ENCODE data around the gene PUS7L. TPM values are rescaled to one million over a fixed set of nuclear protein-coding genes. Genes with fewer than 3 reads are reported as not detected.
A peak's percentile ranks its signal among the peaks of the same experiment; 100 is the strongest.

Gene PUS7L
- polyA plus RNA-seq, 1 donor from 2014 or later: 29.2 TPM

- Histone ChIP-seq H3K9me3 (ENCODE audit: low read length) (no peaks in the 10 kb centered on the region), H3K4me3 (ENCODE audit: low read length) (no peak overlapping the region), H3K9me2 (ENCODE audit: insufficient read depth, low read length) (no peaks in the 10 kb centered on the region), H3K4me2 (ENCODE audit: low read length) (no peak overlapping the region), H3K27ac (ENCODE audit: low read length) (no peak overlapping the region), H3K9ac (ENCODE audit: low read length) (no peak overlapping the region), H3K36me3 (ENCODE audit: insufficient read depth, low read length) (peaks cover 9% of the 10 kb centered on the region), H4K20me1 (ENCODE audit: insufficient read depth) (no peaks in the 10 kb centered on the region), H3F3A (ENCODE audit: insufficient read depth, low read length, poor library complexity, severe bottlenecking) (no peaks in the 10 kb centered on the region), H3K79me2 (replicated peaks; ENCODE audit: insufficient read depth, low read length) (no peaks in the 10 kb centered on the region), H3K27me3 (ENCODE audit: insufficient read depth, low read depth, low read length) (no peaks in the 10 kb centered on the region), H2AFZ (ENCODE audit: low read depth, low read length) (no peak overlapping the region)
- TF ChIP-seq EP300 (conservative IDR thresholded peaks at IDR 0.05; ENCODE audit: poor library complexity, severe bottlenecking) (peak; percentile 73), POLR2AphosphoS5 (IDR thresholded peaks at IDR 0.05) (no peak), TAF1 (IDR thresholded peaks at IDR 0.05; ENCODE audit: low read depth) (no peak), EZH2 (IDR thresholded peaks at IDR 0.05; ENCODE audit: borderline replicate concordance, insufficient read depth, low read length, poor library complexity, severe bottlenecking) (no peak), SMC3 (conservative IDR thresholded peaks at IDR 0.05; ENCODE audit: poor library complexity) (no peak)
- TF ChIP-seq, protein P1, sequence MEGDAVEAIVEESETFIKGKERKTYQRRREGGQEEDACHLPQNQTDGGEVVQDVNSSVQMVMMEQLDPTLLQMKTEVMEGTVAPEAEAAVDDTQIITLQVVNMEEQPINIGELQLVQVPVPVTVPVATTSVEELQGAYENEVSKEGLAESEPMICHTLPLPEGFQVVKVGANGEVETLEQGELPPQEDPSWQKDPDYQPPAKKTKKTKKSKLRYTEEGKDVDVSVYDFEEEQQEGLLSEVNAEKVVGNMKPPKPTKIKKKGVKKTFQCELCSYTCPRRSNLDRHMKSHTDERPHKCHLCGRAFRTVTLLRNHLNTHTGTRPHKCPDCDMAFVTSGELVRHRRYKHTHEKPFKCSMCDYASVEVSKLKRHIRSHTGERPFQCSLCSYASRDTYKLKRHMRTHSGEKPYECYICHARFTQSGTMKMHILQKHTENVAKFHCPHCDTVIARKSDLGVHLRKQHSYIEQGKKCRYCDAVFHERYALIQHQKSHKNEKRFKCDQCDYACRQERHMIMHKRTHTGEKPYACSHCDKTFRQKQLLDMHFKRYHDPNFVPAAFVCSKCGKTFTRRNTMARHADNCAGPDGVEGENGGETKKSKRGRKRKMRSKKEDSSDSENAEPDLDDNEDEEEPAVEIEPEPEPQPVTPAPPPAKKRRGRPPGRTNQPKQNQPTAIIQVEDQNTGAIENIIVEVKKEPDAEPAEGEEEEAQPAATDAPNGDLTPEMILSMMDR (IDR thresholded peaks at IDR 0.05; ENCODE audit: poor library complexity, severe bottlenecking): no peak
- TF ChIP-seq, protein P2, sequence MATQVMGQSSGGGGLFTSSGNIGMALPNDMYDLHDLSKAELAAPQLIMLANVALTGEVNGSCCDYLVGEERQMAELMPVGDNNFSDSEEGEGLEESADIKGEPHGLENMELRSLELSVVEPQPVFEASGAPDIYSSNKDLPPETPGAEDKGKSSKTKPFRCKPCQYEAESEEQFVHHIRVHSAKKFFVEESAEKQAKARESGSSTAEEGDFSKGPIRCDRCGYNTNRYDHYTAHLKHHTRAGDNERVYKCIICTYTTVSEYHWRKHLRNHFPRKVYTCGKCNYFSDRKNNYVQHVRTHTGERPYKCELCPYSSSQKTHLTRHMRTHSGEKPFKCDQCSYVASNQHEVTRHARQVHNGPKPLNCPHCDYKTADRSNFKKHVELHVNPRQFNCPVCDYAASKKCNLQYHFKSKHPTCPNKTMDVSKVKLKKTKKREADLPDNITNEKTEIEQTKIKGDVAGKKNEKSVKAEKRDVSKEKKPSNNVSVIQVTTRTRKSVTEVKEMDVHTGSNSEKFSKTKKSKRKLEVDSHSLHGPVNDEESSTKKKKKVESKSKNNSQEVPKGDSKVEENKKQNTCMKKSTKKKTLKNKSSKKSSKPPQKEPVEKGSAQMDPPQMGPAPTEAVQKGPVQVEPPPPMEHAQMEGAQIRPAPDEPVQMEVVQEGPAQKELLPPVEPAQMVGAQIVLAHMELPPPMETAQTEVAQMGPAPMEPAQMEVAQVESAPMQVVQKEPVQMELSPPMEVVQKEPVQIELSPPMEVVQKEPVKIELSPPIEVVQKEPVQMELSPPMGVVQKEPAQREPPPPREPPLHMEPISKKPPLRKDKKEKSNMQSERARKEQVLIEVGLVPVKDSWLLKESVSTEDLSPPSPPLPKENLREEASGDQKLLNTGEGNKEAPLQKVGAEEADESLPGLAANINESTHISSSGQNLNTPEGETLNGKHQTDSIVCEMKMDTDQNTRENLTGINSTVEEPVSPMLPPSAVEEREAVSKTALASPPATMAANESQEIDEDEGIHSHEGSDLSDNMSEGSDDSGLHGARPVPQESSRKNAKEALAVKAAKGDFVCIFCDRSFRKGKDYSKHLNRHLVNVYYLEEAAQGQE (IDR thresholded peaks at IDR 0.05; ENCODE audit: borderline replicate concordance): no peak
These were observed 28.3 kb downstream of the PUS7L start for GRCh38 chr12:43730283-43730682.

DNA sequence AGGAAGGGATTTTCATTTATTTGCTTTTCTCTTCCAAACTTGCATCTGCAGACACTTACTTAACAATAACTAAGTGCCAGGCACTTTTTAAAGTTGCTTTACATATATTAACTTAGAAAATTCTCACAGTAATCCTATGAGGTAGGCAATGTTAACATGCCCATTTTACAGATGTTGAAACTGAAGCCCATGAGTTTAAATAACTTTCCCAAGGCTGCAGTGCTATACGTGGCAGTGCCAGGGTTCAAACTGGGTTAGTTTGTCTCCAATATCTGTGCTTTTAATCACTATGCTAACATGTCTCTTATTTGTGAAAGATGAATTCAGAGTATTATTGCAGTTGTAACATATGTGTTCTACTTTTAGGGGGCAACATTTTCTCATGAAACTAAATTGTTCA lies 29.9 kb downstream of the PUS7L start:
- Histone ChIP-seq H2AFZ (ENCODE audit: low read depth, low read length) (no peak overlapping the region), H3K9me3 (ENCODE audit: low read length) (no peaks in the 10 kb centered on the region), H3K36me3 (ENCODE audit: insufficient read depth, low read length) (peaks cover 4% of the 10 kb centered on the region), H3K9ac (ENCODE audit: low read length) (no peak overlapping the region), H3K4me3 (ENCODE audit: low read length) (no peak overlapping the region), H3F3A (ENCODE audit: insufficient read depth, low read length, poor library complexity, severe bottlenecking) (no peaks in the 10 kb centered on the region), H4K20me1 (ENCODE audit: insufficient read depth) (no peaks in the 10 kb centered on the region), H3K9me2 (ENCODE audit: insufficient read depth, low read length) (no peaks in the 10 kb centered on the region), H3K4me2 (ENCODE audit: low read length) (no peak overlapping the region), H3K27me3 (ENCODE audit: insufficient read depth, low read depth, low read length) (no peaks in the 10 kb centered on the region), H3K27ac (ENCODE audit: low read length) (no peak overlapping the region), H3K79me2 (replicated peaks; ENCODE audit: insufficient read depth, low read length) (no peaks in the 10 kb centered on the region)
- TF ChIP-seq POLR2AphosphoS5 (IDR thresholded peaks at IDR 0.05) (no peak), RAD21 (conservative IDR thresholded peaks at IDR 0.05) (no peak), EP300 (conservative IDR thresholded peaks at IDR 0.05; ENCODE audit: poor library complexity, severe bottlenecking) (no peak), EZH2 (IDR thresholded peaks at IDR 0.05; ENCODE audit: borderline replicate concordance, insufficient read depth, low read length, poor library complexity, severe bottlenecking) (no peak), TAF1 (IDR thresholded peaks at IDR 0.05; ENCODE audit: low read depth) (no peak), MXI1 (conservative IDR thresholded peaks at IDR 0.05; ENCODE audit: poor library complexity, severe bottlenecking) (no peak), SMC3 (conservative IDR thresholded peaks at IDR 0.05; ENCODE audit: poor library complexity) (no peak)
- TF ChIP-seq, protein P2 (IDR thresholded peaks at IDR 0.05; ENCODE audit: borderline replicate concordance): no peak
- TF ChIP-seq, protein P1 (IDR thresholded peaks at IDR 0.05; ENCODE audit: poor library complexity, severe bottlenecking): no peak
